Measurements from ENCODE around the gene KLHL26.

Gene KLHL26

DNA sequence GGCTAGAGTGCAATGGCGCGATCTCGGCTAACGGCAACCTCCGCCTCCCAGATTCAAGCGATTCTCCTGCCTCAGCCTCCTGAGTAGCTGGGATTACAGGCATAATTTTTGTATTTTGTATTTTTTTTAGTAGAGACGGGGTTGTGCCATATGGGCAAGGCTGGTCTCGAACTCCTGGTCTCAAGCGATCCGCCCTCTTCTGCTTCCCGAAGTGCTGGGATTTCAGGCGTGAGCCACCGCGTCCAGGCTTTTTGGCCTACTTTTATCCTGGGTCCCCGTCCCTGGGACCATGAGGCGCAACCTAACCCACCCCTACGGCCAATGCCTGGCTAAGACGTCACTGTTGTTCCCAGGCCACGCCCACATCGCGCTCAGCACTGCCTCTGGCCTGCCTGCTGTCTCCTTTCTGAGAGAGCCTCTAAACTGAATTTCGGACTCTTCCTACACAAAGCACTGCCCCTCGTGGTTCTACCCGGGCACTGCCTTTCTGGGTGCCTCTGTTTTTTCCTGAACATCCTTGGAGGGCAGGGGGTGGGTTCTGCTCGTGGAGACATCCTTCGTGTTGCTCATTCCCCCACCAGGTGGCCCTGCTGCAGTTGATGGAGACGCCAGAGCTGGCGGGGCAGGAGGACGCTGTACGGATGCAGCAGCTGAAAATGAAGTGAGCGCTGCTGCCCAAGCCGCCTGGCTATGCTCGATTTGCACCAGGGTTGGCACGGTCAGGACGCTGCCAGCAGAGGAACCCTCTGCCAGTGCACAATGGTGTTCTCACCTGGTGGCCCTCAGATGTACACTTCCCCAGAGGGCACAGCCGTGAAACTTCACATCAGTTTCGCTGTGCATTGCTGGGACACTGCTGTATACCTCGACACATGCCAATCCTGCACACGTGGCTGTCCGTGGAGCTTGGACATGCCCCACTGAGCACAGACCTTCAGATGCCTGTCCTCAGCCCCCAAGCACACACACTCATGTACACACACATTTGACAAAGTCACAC is 46.3 kb upstream of the KLHL26 start:
- H3K27ac ChIP-seq = peak overlapping the region; percentile 91
- TF ChIP-seq ZFX (IDR thresholded peaks at IDR 0.05; ENCODE audit: borderline replicate concordance) = no peak
- TF ChIP-seq, protein P1, sequence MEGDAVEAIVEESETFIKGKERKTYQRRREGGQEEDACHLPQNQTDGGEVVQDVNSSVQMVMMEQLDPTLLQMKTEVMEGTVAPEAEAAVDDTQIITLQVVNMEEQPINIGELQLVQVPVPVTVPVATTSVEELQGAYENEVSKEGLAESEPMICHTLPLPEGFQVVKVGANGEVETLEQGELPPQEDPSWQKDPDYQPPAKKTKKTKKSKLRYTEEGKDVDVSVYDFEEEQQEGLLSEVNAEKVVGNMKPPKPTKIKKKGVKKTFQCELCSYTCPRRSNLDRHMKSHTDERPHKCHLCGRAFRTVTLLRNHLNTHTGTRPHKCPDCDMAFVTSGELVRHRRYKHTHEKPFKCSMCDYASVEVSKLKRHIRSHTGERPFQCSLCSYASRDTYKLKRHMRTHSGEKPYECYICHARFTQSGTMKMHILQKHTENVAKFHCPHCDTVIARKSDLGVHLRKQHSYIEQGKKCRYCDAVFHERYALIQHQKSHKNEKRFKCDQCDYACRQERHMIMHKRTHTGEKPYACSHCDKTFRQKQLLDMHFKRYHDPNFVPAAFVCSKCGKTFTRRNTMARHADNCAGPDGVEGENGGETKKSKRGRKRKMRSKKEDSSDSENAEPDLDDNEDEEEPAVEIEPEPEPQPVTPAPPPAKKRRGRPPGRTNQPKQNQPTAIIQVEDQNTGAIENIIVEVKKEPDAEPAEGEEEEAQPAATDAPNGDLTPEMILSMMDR (IDR thresholded peaks at IDR 0.05) = peak; percentile 18; the same call in 1 of the 2 replicates

DNA sequence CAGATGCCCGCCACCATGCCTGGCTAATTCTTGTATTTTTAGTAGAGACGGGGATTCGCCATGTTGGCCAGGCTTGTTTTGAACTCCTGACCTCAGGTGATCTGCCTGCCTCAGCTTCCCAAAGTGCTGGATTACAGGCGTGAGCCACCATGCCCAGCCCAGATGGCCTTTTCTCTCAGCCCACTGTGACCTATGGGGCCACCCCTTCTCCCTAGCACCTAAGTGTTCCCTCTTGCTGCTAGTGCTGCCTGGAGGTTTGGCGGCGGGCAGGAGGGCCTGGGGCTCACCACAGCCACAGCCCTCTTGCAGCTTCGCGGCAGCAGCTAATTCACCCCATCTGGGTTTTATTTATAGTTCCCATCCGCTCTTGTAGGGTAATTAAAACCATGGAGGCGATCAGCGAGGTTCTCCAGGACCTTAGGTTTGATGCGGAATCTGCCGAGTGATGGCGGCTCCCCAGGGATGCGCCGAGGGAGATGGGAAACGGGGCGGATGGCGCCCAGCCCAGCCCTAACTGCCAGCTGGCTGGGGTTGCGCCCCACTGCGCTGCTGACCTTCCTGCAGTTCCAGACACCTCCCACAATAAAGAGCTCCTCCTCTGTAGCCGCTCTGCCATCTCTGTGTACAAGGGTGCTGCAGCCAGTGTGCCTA is 45.0 kb upstream of the KLHL26 start:
- TF ChIP-seq, protein P1 (IDR thresholded peaks at IDR 0.05) = no peak
- no peak for TF ChIP-seq ZFX (IDR thresholded peaks at IDR 0.05; ENCODE audit: borderline replicate concordance)
- H3K27ac ChIP-seq = peak overlapping the region; percentile 50; the same call in 1 of the 2 replicates

DNA sequence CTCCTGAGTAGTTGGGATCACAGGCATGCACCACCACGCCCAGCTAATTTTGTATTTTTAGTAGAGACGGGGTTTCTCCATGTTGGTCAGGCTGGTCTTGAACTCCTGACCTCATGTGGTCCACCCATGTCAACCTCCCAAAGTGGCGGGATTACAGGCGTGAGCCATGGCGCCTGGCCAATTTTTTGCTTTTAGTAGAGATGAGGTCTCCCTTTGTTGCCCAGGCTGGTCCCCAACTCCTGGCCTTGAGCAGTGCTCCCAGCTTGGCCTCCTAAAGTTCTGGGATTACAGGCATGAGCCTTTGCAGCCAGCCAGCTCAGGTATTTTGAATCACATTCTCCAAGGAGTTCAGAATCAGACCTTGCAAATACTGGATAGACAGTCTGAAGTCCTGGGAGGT is 44.1 kb upstream of the KLHL26 start:
- H3K27ac ChIP-seq = peak overlapping the region; percentile 50

DNA sequence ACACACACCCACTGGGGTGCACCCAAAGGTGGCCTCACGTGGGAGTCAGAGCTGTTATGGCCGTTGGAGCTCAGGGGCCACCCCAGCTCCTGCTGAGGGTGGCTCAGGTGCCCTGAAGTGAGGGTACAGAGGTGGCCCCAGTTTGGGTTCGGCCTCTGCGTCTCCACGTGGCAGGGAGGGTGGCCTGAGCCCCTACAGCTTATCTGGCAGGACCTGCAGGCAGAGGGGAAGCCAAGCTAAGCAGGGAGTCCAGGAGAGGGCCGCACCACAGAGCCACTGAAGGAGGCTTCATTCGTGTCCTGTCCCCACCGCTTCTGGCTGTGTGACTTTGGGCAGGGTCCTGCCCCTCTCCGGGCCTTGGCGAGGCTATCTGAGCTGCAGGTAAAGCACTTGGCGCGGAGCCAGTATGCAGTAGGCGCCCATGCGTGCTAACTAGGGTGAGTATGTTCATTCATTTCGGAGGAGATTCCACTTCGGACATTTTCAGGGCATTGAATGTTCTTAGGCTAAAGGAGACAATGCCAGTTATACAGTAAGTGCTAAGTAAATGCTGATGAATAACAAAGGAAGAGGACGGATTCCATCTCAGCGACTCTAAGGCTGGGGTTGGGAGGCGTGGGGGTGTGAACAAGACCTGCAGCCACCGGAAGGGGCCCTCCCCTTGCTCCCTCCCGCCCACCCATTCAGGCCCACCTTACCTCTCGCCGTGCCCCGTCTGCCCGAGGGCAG is 43.3 kb upstream of the KLHL26 start:
- H3K27ac ChIP-seq = peak overlapping the region; percentile 50
- TF ChIP-seq, protein P1 (IDR thresholded peaks at IDR 0.05) = no peak
- no peak for TF ChIP-seq ZFX (IDR thresholded peaks at IDR 0.05; ENCODE audit: borderline replicate concordance)

DNA sequence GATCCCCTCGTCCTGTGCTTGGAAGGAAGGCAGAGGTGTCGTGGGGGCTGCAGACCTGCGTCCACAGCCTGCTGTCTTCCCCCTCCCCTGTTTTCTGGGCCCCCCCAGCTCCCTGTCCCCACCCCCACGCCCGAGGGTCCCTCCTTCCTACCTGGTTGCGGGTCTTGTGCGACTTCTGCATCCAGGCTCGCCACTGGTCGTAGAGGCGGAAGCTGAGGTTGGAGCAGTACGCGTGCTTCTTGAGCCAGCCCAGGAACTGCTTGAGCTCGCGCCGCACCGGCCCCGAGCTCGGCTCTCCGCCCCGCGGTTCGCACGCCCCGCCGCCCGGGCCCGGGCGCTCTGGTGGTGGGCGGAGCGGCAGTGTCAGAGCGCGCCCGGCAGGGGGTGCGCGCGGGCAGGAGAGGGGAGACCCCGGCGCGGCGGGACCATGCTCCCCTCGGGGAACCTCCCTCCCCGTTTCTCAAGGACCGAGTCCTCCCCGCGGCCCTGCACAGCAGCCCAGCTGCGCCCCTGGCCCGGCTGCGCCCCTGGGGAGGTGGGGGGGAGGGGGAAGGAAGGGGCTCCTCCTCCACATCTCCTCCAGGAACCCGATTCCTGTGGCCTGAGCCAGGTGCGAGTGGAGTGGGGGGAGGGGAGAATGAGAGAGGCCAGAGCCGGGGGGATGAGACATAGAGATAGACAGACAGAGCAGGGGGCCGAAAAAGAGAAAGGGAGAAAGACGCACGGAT is 42.6 kb upstream of the KLHL26 start:
- TF ChIP-seq ZFX (IDR thresholded peaks at IDR 0.05; ENCODE audit: borderline replicate concordance) = no peak
- TF ChIP-seq, protein P1 (IDR thresholded peaks at IDR 0.05) = peak; percentile 96
- H3K27ac ChIP-seq = peak overlapping the region; percentile 50

DNA sequence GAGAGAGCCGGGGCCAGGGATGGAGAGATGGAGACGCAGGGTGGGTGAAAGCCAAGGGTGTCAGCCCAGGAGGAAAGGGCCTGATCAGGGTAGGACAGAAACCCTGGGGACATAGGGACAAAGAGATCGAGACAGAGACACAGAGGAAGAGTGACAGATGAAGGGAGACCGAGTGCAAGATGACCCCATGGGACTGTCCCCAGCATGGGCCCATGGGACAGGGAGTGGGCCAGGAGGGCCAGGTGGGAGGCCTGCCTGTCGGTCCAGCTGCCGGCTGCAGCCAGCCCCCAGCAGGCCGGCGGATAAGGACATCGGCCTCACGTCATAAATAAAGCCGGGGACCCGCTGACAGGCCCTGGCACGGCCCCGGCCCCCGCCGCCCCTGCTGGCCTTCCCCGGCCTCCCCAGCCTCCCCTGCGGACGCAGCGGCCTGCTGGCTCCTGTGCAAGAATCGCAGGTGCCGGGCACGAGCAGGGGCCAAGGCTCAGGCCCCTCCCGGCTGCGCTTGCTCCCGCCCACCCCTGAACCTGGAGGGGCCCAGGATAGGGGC is 41.9 kb upstream of the KLHL26 start:
- peak overlapping the region; percentile 50 for H3K27ac ChIP-seq
- no peak for TF ChIP-seq ZFX (IDR thresholded peaks at IDR 0.05; ENCODE audit: borderline replicate concordance)
- TF ChIP-seq, protein P1 (IDR thresholded peaks at IDR 0.05) = no peak

DNA sequence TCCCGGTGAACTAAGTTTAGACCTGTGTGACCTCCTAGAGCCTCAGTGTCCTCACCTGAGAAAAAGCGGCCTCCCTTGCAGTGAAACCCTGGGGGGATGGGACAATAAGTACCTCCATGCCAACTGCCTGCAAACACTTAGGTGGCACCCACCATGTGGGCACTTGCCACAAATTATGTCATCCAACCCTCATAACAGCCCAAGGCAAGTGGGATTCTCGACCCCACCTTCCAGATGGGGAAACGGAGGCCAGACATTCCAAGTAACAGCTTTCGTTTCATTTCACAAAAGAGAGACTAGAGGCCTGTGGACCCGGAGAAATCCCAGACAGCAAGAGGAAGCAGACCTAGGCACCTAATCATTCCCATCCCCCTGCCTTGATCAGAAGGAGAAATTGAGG is 41.4 kb upstream of the KLHL26 start:
- TF ChIP-seq, protein P1 (IDR thresholded peaks at IDR 0.05) = no peak
- TF ChIP-seq ZFX (IDR thresholded peaks at IDR 0.05; ENCODE audit: borderline replicate concordance) = no peak
- no peak overlapping the region for H3K27ac ChIP-seq
